Right lung (tissue), 5 donors: Measurements from ENCODE around the gene MBD4. TPM values are rescaled to one million over a fixed set of nuclear protein-coding genes. Genes with fewer than 3 reads are reported as not detected.
A peak's percentile ranks its signal among the peaks of the same experiment; 100 is the strongest.

Source experiments
- DNase-seq, 2 donors: peaks; one replicate each; pipeline ENCODE4 v3.0.0-alpha.2; 2013
- polyA plus RNA-seq, 5 donors: library from polyadenylated mRNA; unstranded; fragments of 120-200 nt; gene quantifications; one replicate each; pipeline versions ENCODE4 v1.2.1 to v1.2.3, GENCODE V29; 2013; ENCODE audit warnings: inconsistent platforms in 1 of 5, low replicate concordance in 1 of 5; ENCODE audit not compliant: insufficient read length in 5 of 5, insufficient read depth in 1 of 5

MBD4 gene
- polyA plus RNA-seq, 5 donors = 50.9 to 61.9 (median 58.6) TPM

- DNase-seq = no peak
These were observed 6.2 kb downstream of the MBD4 start for GRCh38 chr3:129433565-129433964.

DNA sequence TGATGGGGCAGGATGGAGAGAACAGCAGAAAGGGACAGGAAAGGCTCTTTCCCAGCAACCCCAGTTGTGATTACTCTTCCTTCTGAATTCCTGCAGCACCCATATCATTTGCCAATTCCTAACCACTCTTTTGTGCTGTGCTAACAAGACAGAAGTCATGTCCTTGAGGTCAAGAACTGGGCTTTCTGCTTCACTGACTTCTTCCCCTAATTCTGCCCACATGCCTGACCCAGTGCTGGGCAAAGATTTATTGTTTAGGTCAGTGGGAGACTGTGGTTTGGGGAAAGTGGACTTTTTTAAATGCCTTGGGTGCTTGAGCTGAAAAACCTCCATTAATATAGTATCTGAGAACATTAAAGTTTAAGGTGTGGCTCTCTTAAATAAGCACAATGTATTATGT, 7.1 kb downstream of the MBD4 start:
- no peak for DNase-seq

DNA sequence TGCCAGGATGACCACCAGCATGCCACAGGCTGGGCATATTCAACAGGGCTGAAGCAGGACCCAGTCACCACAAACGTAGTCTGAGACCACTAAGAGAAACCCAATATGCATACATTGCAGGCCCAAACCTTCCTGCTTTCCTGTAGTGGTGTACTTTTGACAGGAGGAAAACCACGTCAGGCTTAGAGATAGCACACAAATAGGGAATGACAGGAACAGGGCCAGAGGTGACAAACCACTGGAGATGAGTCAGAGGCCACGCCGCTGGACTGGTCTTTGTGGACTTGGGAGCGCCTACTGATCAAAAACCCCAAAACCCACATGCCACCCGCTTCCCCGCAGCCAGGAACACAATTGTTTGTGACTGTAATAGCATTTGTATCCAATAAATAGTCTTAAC, 7.7 kb downstream of the MBD4 start:
- DNase-seq = no peak

DNA sequence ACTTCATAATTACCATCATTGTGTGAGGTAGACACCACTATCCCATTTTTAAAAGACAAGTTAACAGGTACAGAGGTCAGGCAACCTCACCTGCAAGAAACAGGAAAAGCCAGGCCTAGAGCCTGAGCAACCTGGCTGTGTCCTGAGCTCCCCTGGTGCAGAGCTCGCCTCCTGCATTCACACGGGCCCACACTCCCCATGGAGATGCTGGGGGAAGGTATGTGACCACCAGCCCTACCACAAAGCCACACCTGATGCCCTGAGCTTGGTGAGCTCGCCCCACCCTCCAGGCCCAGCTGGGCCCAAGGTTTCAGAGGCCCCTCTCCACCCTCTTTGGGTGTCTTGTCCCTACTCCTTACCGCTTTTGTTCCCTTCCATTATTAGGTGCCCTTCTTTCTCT, 10.1 kb downstream of the MBD4 start:
- DNase-seq = no peak

DNA sequence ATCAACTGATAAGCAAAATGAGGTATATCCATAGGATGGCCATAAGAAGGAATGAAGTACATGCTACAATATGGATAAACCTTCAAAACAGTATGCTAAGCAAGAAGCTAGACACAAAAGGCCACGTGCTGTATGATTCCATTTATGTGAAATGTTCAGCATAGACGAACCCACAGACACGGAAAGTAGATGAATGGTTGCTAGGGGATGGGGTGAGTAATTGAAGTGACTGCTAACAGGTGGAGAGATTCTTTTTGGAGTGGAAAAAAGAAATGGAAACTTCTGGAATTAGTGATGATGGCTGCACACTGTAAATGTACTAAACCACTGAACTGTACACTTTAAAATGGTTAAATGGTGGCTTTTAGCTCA, 10.7 kb downstream of the MBD4 start:
- no peak for DNase-seq

DNA sequence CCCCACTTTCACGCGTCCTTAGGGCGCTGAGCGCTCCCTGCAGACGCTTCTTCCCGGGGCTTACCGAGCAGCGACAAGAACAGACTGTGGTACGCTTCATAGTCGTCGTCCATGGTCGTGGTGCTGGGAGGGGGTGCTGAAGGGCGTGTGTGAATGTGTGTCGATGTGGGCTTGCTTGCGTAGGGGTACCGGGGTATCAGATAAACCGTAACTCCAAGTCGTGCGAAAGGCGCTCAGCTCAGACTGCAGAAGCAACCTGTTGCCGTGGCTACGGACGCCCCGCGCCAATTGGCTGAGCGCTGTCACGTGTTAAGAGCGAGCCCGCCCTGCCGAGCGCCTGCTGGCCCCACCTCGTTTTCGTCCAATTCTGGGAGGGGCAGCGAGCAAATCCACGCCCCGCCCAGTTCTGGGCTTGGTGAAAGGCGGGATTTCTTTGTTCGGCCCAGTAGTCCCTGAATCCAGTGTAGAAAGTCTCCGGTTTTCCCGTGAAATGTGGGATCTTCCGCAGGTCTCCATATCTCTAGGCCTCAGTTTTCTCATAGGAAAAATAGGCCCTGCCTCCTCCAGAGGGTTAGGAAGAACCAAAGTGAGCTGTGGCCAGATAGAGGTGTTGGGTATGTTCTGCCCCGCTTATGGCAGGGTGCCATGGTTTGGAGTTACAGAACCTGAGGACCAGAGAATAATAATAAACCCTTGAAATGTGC, 11.2 kb downstream of the MBD4 start, which contains the start of gene EFCAB12:
Gene EFCAB12 (minus strand): TSS at position 261 of the 704 bp plus-strand sequence. CDS start 148 bp downstream, at position 113.
- DNase-seq = peak; percentile 86 to 90

DNA sequence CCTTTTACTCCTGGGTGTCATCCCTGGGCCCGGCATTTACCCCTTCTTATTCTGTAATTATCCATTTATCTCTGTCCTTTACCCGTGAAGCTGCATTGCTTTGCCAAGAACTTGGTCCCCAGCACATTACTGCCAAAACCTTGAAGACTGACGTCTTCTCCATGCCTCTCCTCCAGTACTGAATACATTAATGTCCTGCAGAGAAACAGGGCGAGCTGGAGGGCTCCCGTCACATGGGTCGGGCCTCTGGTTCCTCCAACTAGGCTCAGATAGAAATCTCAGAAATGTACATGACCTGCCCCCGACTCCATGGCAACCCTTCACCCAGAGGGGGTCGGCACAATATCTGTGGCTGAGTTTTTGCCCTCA, 11.8 kb downstream of the MBD4 start:
- DNase-seq = no peak

- no peak for DNase-seq
These were observed 14.1 kb downstream of the MBD4 start for GRCh38 chr3:129425619-129426018.

- DNase-seq = no peak
These were observed 14.5 kb downstream of the MBD4 start for GRCh38 chr3:129425213-129425612.

DNA sequence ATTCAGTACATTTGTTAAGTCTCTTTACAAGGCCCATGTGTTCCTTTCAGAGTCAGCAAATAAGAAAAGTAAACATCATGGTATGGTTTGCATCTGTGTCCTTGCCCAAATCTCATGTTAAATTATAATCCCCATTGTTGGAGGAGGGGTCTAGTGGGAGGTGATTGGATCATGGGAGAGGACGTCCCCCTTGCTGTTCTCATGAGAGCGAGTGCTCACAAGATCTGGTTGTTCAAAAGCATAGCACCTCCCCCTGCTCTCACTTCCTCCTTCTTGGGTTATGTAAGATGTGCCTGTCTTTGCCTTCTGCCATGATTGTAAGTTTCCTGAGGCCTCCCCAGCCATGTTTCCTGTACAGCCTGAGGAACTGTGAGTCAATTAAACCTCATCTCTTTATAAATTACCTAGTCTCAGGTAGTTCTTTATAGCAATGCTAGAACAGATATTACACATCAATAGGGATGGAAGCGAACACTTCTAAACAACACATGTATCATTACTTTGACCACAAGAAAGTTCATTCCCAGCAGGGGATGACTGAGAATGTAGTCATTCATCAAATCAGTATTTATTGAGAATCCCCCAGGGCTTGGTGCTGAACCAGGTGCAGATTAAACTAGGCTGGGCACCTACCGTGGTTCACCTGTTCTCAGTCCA, 15.4 kb downstream of the MBD4 start:
- no peak for DNase-seq

- DNase-seq = no peak
These were observed 16.9 kb downstream of the MBD4 start for GRCh38 chr3:129422897-129423296.

- no peak for DNase-seq
These were observed 17.6 kb downstream of the MBD4 start for GRCh38 chr3:129421988-129422745.

DNA sequence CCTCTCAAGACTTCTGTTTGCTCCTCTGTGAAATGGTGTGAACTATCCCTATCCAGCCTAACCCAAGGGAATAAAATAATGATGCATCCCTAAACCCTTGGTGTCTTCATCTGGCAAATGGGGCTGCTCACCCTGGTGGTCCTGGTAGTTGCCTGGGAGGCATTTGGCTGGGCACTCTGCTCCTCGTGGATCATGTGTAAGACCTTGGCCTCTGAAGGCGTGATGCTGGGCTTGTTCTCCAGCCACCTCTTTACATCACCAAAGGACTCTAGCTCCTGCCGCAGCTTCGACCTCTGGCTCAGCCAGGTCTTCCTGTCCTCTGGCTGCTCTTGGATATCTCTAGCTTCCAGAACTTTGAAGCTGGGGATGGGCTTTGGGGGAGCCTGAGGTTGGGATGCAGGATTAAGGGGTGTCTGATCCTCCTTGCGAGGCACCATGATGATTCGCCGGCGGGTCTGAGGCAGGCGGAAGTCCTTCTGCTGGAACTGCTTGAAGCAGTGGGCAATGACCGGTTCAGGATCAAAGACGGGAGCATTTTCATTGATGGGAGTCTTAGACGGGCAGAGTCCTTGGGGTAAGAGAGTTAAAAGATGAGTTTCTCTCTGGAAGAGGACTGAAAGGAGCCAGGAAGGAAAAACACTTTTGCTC, 18.4 kb downstream of the MBD4 start:
- DNase-seq = no peak

DNA sequence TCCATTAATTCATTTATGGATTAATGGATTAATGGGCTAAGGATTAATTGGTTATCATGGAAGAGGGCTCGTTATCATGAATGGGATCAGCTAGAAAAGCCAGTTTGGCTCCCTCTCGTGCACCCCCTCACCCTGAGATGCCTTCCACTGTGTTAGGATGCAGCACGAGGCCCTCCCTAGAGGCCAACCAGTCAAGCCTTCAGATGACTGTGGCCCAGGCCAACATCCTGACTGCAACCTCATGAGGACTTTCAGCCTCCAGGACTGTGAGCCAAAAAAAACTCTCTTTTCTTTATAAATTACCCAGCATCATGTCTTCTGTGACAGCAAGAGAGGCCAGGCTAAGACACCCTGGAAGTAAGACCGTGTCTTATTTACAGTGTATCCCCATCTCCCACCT, 20.3 kb downstream of the MBD4 start:
- DNase-seq = no peak

DNA sequence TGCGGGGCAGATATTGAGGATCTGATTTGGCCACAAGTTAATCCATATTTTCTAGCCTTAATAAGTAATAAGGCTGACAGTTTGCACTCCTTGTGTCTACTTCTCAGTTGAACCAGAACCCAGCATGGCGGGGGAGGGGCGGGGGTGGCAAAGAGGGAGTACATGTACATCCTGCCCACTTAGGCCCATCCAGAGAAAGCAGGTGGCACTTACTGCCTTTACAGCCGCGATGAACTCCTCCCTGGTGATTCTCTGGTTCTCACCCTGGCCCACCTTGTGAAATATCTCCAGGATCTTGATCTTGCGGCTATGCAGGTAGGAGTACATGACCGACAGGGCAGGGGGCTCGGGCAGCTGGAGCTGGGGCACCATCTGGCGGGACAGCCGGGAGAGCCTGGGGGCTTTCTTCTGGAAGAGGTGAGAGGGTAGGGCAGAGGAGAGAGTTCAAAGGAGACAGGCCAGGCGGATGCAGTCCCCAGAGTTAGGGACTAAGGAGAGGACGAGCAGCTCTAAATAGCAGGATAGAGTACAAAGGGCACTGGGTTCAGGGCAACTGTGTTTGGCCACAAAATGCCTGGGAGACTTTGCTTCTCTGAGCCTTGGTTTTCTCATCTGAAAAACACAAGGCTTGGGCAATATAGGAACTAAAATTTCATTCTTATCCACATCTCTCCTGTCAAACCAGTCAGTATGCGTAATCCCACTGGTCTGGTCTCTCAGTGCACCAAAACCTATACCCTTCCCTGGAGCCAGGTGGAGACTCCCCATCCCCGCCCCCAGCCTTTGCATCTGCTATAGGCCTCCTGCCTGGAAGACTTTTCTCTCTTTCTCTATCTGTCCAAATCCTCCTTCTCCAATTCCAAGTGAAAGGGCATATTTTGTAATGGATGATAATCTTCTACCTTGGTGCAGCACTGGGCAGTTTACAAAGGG, 21.4 kb downstream of the MBD4 start:
- DNase-seq = no peak

DNA sequence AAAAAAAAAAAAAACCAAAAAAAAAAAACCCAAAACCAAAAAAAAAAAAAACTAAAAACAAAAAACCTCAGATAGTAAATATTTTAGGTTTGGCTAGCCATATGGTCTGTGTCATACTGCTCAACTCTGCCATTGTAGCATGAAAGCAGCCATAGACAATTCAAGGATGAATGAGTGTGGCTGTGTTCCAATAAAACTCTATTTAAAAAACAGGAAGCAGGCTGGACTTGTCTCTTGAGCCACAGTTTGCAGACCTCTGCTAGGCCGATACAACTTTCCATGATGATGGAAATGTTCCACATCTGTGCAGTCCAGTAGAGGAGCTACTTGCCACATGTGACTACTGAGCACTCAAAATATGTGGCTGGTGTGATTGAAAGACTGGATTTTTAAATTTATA, 22.4 kb downstream of the MBD4 start:
- peak; percentile 75 to 79 for DNase-seq

DNA sequence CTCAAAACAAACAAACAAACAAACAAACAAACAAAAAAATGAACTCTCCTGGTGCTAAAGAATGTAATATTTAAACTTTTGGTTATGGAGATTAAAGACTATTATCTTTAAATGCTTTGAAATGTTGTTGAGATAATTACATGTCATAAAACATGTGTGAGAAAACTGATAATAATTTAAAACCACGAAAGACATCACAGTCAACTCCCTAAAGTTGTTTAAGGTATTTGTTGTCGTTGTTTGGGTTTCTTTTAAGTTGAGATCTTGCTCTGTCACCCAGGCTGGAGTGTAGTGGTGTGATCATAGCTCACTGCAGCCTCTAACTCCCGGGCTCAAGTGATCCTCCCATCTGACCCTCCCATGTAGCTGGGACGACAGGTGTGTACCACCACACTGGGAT, 23.3 kb downstream of the MBD4 start:
- no peak for DNase-seq

DNA sequence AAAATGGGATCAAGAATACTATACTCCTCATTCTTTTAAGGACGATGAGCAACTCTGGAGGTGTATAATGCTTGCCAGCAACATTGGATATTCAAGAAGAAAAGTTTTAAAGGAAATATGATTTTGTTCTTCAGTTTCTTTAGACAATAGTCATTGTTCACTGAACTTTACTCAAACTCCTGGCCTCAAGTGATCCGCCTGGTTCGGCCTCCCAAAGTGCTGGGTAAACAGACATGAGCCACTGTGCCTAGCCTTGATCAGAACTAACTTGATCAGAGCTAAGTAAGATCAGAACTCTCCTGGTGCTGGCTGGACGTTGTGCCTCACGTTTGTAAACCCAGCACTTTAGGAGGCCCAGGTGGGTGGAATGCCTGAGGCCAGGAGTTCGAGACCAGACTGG, 23.9 kb downstream of the MBD4 start:
- no peak for DNase-seq

- no peak for DNase-seq
These were observed 24.4 kb downstream of the MBD4 start for GRCh38 chr3:129415378-129415777.

GRCh38 chr3:129413687-129414506, 25.9 kb downstream of the MBD4 start:
- DNase-seq = peak in 1 of 2 donors; percentile 40
